Neuronal stem cell (in vitro differentiated cells): ENCODE measurements around the gene PPP1R12A.

Source experiments
- DNase-seq: peaks from one replicate; pipeline ENCODE4 v3.0.0-alpha.2; 2013; ENCODE audit warnings: low spot score
- H2AFZ ChIP-seq: one replicate; pipeline ENCODE4 v1.6.1; 2013; ENCODE audit warnings: mild to moderate bottlenecking, low read length, inconsistent platforms
- H2AK5ac ChIP-seq: 2 replicates; pipeline ENCODE4 v1.6.1; 2013; ENCODE audit warnings: low read depth, mild to moderate bottlenecking, inconsistent platforms, low read length, moderate library complexity, mixed read lengths
- H2BK120ac ChIP-seq: 2 replicates; pipeline ENCODE4 v1.6.1; 2013; ENCODE audit warnings: low read depth, mild to moderate bottlenecking, inconsistent platforms, low read length, moderate library complexity, mixed read lengths
- H2BK12ac ChIP-seq: one replicate; pipeline ENCODE4 v1.6.1; 2013; ENCODE audit warnings: low read length, inconsistent platforms
- H2BK15ac ChIP-seq: 2 replicates; pipeline ENCODE4 v1.6.1; 2013; ENCODE audit warnings: mild to moderate bottlenecking, low read length, inconsistent platforms, mixed read lengths
- H2BK5ac ChIP-seq: one replicate; pipeline ENCODE4 v1.6.1; 2013; ENCODE audit warnings: inconsistent platforms, mild to moderate bottlenecking, low read length, moderate library complexity
- H3K14ac ChIP-seq: one replicate; pipeline ENCODE4 v1.6.1; 2013; ENCODE audit warnings: low read length, inconsistent platforms
- H3K18ac ChIP-seq: 2 replicates; pipeline ENCODE4 v1.6.1; 2013; ENCODE audit warnings: low read length, inconsistent platforms
- H3K23ac ChIP-seq: 2 replicates; pipeline ENCODE4 v1.6.1; 2013; ENCODE audit warnings: low read depth, mild to moderate bottlenecking, mixed read lengths, low read length, inconsistent platforms; ENCODE audit not compliant: poor library complexity
- H3K27ac ChIP-seq: replicated peaks from 3 replicates; pipeline ENCODE4 v1.5.1; 2013; ENCODE audit warnings: low read length, inconsistent platforms
- H3K27me3 ChIP-seq, 3 experiments: 2 replicates each; pipeline ENCODE4 v1.6.1; 2013; ENCODE audit warnings: low read length in 3 of 3, mild to moderate bottlenecking in 2 of 3, inconsistent platforms in 1 of 3, low read depth in 1 of 3, mixed read lengths in 1 of 3, moderate library complexity in 1 of 3; ENCODE audit not compliant: control insufficient read depth in 3 of 3, insufficient read depth in 3 of 3
- H3K36me3 ChIP-seq, 2 donors: replicated peaks in 1 of 2; 2 replicates each; pipeline ENCODE4 v1.6.1; 2013; ENCODE audit warnings: low read length in 2 of 2; ENCODE audit not compliant: control insufficient read depth in 2 of 2, insufficient read depth in 2 of 2
- H3K4ac ChIP-seq: 2 replicates; pipeline ENCODE4 v1.6.1; 2013; ENCODE audit warnings: inconsistent platforms, mild to moderate bottlenecking, low read length, moderate library complexity
- H3K4me1 ChIP-seq, 2 donors: 1 replicate in 1 of 2; 2 replicates in 1 of 2; pipeline ENCODE4 v1.6.1; 2013; ENCODE audit warnings: low read length in 2 of 2, low read depth in 1 of 2; ENCODE audit not compliant: control insufficient read depth in 2 of 2, insufficient read depth in 1 of 2
- H3K4me2 ChIP-seq: one replicate; pipeline ENCODE4 v1.6.1; 2013; ENCODE audit warnings: mild to moderate bottlenecking, low read length, inconsistent platforms; ENCODE audit not compliant: insufficient read depth, poor library complexity, severe bottlenecking
- H3K4me3 ChIP-seq, 2 donors: 2 replicates each; pipeline ENCODE4 v1.5.1; 2013; ENCODE audit warnings: low read length in 2 of 2, mild to moderate bottlenecking in 2 of 2, inconsistent platforms in 1 of 2, moderate library complexity in 1 of 2
- H3K79me1 ChIP-seq: one replicate; pipeline ENCODE4 v1.6.1; 2013; ENCODE audit warnings: low read depth, mild to moderate bottlenecking, inconsistent platforms, low read length, moderate library complexity
- H3K9ac ChIP-seq: one replicate; pipeline ENCODE4 v1.6.1; 2013; ENCODE audit warnings: mild to moderate bottlenecking, low read depth, low read length, inconsistent platforms; ENCODE audit not compliant: poor library complexity
- H3K9me3 ChIP-seq, 2 donors: replicated peaks in 1 of 2; 2 replicates each; pipeline versions ENCODE3 to v1.6.1; 2013; ENCODE audit warnings: low read length in 2 of 2, mild to moderate bottlenecking in 2 of 2, inconsistent platforms in 1 of 2, low read depth in 1 of 2, mixed read lengths in 1 of 2, moderate library complexity in 1 of 2; ENCODE audit not compliant: control insufficient read depth in 2 of 2, insufficient read depth in 1 of 2
- H4K8ac ChIP-seq: one replicate; pipeline ENCODE4 v1.6.1; 2013; ENCODE audit warnings: low read depth, mild to moderate bottlenecking, inconsistent platforms, low read length, moderate library complexity
- H4K91ac ChIP-seq: one replicate; pipeline ENCODE4 v1.6.1; 2013; ENCODE audit warnings: low read length, low read depth, mild to moderate bottlenecking, inconsistent platforms; ENCODE audit not compliant: poor library complexity
- WGBS, 2 donors: extraction: QIAGEN DNeasy Blood & Tissue Kit; methylation state at CpG; one replicate each; pipeline ENCODE4 v1.1.7; 2013; ENCODE audit warnings: missing lambda C conversion rate in 2 of 2, mixed read lengths in 1 of 2; ENCODE audit not compliant: insufficient read length in 2 of 2, insufficient replicate concordance in 1 of 2; ENCODE audit errors: extremely low coverage in 2 of 2; 5-methylcytosine and 5-hydroxymethylcytosine counted together

PPP1R12A gene

GRCh38 chr12:79956896-79957295 is 22.0 kb upstream of the PPP1R12A start:
- no peak overlapping the region for H2BK15ac ChIP-seq

DNA sequence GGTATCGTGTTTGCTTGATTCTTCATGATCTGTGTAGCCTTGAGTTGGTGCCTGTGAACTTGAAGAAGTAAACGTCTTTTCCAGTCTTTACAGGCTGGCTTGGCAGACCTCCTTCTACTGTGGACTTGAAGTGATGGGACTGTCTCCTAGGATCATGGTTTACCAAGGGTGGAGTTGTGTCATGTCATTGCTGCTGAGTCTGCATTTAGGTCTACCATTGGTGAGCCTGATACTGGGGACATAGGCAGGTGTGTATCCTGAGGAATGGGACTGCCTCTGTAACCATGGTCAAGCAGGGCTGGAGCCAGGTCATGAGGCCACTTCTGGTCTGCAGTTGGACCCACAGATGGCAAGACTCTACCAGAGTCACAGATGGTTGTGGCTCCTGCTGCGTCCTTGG is 20.7 kb upstream of the PPP1R12A start:
- Histone ChIP-seq H3K14ac (no peak overlapping the region), H3K79me1 (no peaks in the 10 kb centered on the region), H3K23ac (no peak overlapping the region), H3K4me3 (peak overlapping the region in 1 of 2 donors; percentile 3), H2BK120ac (no peak overlapping the region), H3K4me1 (peaks cover 0 to 1% of the 10 kb centered on the region in 2 donors), H3K9ac (no peak overlapping the region), H3K27me3 (no peaks in the 10 kb centered on the region), H3K4me2 (no peak overlapping the region), H3K18ac (no peak overlapping the region), H3K27ac (no peak overlapping the region), H2BK12ac (no peak overlapping the region), H2BK15ac (no peak overlapping the region), H2BK5ac (no peak overlapping the region), H3K4ac (no peak overlapping the region), H4K8ac (no peak overlapping the region), H3K9me3 (peaks cover 6 to 8% of the 10 kb centered on the region in 2 donors), H4K91ac (no peak overlapping the region), H2AK5ac (no peak overlapping the region), H2AFZ (no peak overlapping the region), H3K36me3 (no peaks in the 10 kb centered on the region)
- WGBS, 2 donors: no CpG with 5 or more reads among the region's 3 CpGs
- no peak for DNase-seq

More at GRCh38 chr12:79956896-79957295, 22.0 kb upstream of the PPP1R12A start:
- no CpG with 5 or more reads among the region's 4 CpGs for WGBS, 2 donors
- Histone ChIP-seq H2BK12ac (no peak overlapping the region), H3K4ac (no peak overlapping the region), H4K8ac (no peak overlapping the region), H3K27ac (no peak overlapping the region), H3K9me3 (peaks cover 6 to 8% of the 10 kb centered on the region in 2 donors), H3K18ac (no peak overlapping the region), H2BK5ac (no peak overlapping the region), H2AFZ (no peak overlapping the region), H3K27me3 (no peaks in the 10 kb centered on the region), H3K4me2 (no peak overlapping the region), H3K36me3 (no peaks in the 10 kb centered on the region), H4K91ac (no peak overlapping the region), H2BK120ac (no peak overlapping the region), H3K4me1 (peaks cover 0 to 1% of the 10 kb centered on the region in 2 donors), H3K79me1 (no peaks in the 10 kb centered on the region), H3K14ac (no peak overlapping the region), H3K9ac (no peak overlapping the region), H2AK5ac (no peak overlapping the region), H3K23ac (no peak overlapping the region), H3K4me3 (no peak overlapping the region)
- no peak for DNase-seq

GRCh38 chr12:79954037-79954610 is 19.2 kb upstream of the PPP1R12A start:
- H2AK5ac ChIP-seq: no peak overlapping the region
- no peak for DNase-seq
- no peak overlapping the region for H3K23ac ChIP-seq
- no peak overlapping the region for H3K27ac ChIP-seq
- no peaks in the 10 kb centered on the region for H3K36me3 ChIP-seq
- H3K4me3 ChIP-seq: no peak overlapping the region
- no peak overlapping the region for H3K4ac ChIP-seq
- H4K91ac ChIP-seq: no peak overlapping the region
- no peak overlapping the region for H2BK5ac ChIP-seq
- peaks cover 0 to 1% of the 10 kb centered on the region in 2 donors for H3K4me1 ChIP-seq
- WGBS, 2 donors: no CpG with 5 or more reads among the region's 2 CpGs
- no peak overlapping the region for H2AFZ ChIP-seq
- peaks cover 6 to 8% of the 10 kb centered on the region in 2 donors for H3K9me3 ChIP-seq
- no peaks in the 10 kb centered on the region for H3K79me1 ChIP-seq
- no peak overlapping the region for H2BK15ac ChIP-seq
- H2BK120ac ChIP-seq: no peak overlapping the region
- no peak overlapping the region for H3K18ac ChIP-seq
- H3K27me3 ChIP-seq: no peaks in the 10 kb centered on the region
- H2BK12ac ChIP-seq: no peak overlapping the region
- no peak overlapping the region for H3K14ac ChIP-seq
- H4K8ac ChIP-seq: no peak overlapping the region
- no peak overlapping the region for H3K9ac ChIP-seq
- H3K4me2 ChIP-seq: no peak overlapping the region

DNA sequence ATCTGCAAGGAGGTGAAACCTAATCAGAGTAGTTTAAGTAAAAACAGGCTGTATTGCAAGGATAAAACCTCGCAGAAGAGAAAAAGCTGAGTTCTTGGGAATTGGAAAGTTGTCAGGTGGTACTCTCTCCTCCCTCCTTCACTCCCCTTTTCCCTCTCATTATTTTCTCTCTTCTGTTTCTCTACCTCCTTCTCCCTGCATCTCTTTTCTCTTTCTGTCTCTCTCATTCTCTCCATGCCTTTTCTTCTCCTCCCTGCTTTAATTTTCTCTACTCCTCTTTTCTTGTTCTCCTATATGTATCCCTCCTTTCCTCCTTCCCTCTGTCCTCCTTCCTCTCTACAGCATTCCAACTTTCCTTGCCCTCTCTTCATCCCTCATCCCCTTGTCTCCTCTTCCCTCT is 14.2 kb upstream of the PPP1R12A start:
- no peaks in the 10 kb centered on the region for H3K36me3 ChIP-seq
- no peak overlapping the region for H3K4ac ChIP-seq
- H3K9ac ChIP-seq: no peak overlapping the region
- no peaks in the 10 kb centered on the region for H3K9me3 ChIP-seq
- no peak overlapping the region for H4K91ac ChIP-seq
- H3K4me3 ChIP-seq: no peak overlapping the region
- no peaks in the 10 kb centered on the region for H3K27me3 ChIP-seq
- DNase-seq: no peak
- no peak overlapping the region for H3K27ac ChIP-seq
- no peak overlapping the region for H2BK5ac ChIP-seq
- no peak overlapping the region for H2AFZ ChIP-seq
- peaks cover 0 to 1% of the 10 kb centered on the region in 2 donors for H3K4me1 ChIP-seq
- no peak overlapping the region for H2BK12ac ChIP-seq
- H3K14ac ChIP-seq: no peak overlapping the region
- H3K4me2 ChIP-seq: no peak overlapping the region
- no peak overlapping the region for H2AK5ac ChIP-seq
- WGBS, 2 donors: no CpG with 5 or more reads among the region's 1 CpG
- H2BK120ac ChIP-seq: no peak overlapping the region
- H2BK15ac ChIP-seq: no peak overlapping the region
- no peaks in the 10 kb centered on the region for H3K79me1 ChIP-seq
- no peak overlapping the region for H3K18ac ChIP-seq
- H4K8ac ChIP-seq: no peak overlapping the region
- H3K23ac ChIP-seq: no peak overlapping the region
